HS-27A (cell line): ENCODE data around the gene HOXB5.

Source experiments
- DNase-seq: peaks from one replicate; pipeline ENCODE4 v3.0.0-alpha.2; 2012; ENCODE audit warnings: low read depth, missing footprints

HOXB5 gene

DNA sequence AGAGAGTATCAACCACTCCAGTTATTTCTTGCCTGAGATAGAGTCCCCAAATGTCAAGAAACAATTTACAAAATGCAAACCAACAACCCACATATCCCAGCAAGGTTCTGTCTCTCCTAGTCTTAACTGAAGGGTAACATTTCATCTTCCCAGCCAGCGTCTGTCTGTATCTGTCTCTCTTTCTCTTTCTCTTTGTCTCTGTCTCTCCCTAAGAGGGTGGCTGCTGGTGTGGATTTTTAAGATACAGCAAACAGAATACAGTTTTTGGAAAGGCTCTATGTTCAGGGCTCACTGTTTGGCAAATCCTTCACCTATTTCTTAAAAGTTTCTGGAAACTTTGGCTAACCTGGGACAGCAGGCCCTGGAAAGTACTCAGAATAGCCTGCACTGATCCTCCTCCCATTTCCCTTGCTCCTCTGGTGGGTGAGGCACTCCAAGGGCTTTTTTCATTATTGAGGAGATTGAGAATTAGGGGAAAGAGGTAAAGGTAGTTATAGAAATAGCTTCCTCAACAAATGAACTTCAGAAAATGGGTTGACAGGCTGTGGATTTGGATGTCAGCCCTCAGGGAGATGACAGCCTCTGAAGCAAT lies 21.7 kb downstream of the HOXB5 start:
- DNase-seq, result no peak

DNA sequence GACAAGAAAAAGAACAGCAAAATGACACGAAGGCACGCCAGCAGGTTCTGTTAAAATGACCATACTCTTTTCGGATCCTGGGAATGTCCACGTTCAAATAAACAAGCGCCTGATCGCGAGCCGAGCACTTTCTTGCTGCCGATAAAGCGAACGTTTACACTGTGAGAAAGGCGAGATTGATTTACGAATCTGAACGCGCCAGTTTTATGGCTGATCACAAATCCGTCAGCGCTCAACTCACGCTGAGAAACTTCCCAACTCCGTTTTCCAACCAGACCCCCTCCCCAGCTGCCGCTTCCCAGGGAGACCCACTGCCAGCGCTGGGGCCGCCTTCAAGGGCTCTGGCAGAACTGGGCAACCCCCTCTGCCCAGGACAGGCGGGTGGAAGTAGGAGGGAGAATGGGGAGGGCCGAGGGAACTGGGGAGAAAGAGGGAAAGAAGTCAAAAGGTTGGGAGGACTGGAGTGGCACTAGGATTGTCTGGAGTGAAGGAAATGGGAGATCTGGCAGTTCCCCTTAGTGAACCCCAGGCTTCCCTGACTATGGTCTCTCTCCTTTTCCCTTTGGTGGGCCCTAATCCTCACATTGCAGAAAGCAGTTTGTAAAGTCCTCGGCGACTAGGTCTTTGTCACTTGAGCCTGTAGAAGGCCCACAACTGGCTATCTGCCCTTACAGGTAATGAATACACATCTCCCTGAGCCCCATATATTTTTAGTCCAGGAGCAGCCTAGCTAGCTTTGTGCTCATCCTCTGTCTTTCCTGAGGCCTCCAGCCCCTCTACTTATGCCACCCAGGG lies 22.4 kb downstream of the HOXB5 start:
- no peak for DNase-seq

DNA sequence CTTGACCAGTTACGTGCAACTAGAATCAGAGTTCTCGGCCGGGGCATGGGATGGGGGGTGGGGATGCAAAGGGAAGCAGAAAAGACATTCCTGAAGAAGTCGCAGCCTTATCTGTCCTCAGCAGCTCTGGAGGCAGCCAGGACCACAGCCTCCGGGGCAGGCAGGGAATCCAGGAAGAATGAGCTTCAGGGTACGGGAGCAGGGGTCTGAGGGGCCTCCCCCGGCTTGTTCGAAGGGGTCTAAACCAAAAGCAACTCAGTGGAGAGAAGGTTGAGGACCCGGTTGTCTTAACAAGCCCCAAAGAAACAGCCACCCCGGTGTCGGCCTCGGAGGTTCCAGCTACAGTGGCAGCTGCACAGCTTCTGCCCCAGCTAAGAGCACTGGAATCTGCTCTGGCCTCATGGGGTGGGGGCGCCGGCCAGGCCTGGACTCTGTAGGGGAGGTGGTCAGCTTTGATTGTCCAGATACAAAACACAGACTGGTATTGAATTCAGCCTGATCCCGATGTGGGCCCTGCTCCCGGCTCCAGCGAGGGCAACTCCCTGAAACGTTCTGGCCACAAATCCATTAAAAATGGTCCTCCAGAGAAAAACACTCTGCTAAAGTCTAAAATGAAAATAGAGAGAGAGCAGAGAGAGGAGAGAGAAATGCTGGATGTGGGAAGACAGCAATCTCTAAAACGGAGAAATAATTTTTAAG lies 23.1 kb downstream of the HOXB5 start:
- DNase-seq, result no peak

DNA sequence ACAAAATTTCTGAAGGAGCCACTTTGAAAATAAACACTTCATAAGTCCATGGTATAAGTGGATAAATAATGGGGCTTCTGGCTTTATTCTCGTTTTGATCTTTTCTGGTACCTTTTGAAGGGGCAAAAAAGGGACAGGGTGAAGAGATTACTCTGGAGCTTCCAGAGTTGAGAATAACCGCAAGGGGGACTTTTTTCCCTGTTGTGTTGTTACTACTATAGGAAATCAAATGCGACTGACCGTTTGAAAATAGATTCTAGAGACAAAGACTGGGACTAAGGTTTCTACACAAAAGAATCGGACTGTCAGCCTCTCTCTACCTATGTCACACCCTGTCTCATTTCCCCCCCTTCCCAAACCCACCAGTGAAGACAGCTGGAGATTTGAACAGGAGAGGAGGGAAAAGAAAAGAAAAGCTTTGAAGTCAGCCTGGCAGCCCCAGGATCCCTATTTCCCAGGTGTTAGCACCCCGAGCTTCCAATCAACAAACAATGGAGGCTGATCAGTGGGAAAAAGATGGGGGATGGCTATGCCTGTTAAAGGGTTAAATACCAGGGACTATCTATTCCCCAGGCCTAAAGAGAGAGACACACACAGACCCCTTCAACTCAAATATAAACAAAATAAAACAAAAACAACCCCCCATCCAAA lies 23.8 kb downstream of the HOXB5 start:
- no peak for DNase-seq

DNA sequence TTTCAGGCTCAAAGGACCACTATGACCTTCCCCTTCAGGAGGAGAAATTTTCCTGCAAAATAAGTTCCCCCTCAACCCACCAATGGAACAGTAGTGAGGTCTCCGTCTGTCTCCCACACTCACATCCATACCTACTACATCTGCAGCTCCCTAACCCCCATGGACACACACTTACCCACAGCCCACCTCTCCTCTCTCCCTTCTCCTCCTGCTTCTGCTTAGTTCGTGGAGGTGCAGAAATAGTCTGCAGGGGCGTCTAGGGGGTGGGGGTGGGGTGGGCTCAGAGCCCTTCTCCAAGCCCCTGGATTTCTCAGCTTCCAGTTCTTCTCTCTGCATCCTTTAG lies 24.4 kb downstream of the HOXB5 start:
- DNase-seq, result no peak

DNA sequence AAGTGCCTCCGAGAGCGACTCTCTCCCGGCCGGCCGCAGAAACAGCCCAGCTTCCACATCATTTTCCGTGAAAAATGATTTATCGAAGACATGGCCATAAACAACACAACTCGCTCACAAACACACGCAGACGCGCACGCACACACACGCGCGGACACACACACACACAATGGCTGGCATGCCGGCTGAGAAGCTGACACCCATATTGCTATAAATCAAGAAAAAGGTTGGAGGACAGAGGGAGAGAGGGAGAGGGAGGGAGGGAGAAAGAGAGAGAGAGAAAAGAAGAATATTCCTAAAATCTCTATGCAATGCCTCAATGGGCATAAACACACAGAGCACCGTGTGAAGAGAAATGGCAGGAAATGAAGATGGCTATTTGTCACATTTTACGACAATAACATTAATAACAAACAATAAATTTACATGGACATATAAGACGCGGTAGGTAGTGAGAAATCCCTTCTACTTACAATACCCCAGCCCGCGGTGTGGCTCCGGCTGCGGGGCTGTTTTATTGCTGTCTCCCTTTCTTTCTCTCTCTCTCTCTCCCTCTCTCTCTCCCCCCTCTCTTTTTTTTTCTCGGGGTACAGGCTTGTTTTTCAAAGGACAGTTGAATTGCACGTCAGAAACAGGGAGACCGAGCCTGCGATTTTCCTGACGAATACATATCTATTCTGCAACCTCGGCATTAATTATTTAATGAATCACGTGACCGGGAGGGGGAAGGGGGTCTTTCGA lies 24.9 kb downstream of the HOXB5 start:
- DNase-seq, result no peak

DNA sequence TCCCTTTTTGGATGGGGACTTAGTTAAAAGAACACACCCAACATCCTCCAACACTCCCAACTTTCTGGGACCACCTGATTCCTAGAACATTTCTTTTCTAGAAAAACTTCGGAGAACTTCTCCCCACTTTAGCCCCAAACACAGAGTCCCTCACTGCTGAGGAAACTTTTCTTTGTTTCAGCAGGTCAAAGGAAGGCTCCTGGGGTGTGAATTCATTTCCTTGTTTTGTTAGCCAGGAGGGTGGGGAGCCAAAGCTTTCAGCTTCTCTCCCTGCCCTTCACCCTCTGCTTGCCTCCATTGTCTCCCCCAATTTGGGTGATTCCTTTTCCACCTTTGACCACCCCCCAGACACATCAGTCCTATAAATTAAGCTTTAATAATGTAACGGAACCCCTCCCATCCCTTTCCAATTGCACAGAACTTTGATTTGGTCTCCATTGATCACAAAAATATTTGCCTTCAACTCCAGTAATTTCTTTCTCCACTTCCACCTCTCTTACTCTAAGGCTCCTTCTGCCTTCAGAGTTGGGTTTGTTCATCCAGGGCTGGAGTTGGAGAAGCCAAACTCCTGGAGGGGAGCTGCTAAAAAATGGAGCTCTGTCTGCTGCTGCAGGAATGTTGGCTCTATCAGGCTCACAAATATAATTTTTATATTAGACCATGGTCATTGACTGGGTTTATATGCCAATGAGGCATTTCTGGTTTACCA lies 25.8 kb downstream of the HOXB5 start:
- DNase-seq, result no peak

DNA sequence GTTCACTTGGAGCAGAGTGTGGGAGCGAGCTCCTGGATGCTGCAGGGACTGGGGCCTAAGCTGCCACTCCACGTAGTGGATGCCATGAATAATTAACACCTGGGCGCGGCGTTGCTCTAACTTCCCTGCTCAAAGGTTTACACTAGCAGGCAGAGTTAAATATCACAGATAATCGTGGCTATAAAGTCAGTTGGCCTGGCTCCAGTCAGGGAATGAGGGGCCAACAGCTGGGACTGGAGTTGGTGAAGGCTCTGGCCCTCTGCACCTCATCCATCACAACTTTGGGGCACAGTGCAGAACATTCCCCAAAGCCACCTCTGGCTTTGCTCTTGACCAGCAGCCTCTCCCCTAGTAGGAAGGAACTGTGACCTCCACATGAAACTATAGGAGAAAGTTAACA lies 26.4 kb downstream of the HOXB5 start:
- DNase-seq, result no peak

DNA sequence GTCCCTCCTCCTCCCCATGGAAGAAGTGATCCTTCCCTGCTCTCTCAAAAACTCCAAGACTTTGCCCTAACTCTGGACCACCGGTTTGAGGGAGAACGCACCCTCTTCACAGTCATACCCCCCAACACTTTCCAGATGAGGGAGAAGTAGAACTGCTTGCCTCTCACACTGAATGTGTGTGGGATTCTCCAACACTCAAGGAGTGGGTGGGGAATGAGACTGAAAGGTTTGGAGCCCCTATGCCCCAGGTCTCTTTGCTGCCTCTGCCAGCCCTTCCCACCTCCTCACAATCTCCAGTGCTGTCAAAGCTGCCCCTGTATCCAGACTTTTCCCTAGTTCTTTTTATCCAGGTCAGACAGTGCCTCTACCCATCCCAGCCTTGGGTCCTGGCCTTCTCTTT lies 26.9 kb downstream of the HOXB5 start:
- no peak for DNase-seq

DNA sequence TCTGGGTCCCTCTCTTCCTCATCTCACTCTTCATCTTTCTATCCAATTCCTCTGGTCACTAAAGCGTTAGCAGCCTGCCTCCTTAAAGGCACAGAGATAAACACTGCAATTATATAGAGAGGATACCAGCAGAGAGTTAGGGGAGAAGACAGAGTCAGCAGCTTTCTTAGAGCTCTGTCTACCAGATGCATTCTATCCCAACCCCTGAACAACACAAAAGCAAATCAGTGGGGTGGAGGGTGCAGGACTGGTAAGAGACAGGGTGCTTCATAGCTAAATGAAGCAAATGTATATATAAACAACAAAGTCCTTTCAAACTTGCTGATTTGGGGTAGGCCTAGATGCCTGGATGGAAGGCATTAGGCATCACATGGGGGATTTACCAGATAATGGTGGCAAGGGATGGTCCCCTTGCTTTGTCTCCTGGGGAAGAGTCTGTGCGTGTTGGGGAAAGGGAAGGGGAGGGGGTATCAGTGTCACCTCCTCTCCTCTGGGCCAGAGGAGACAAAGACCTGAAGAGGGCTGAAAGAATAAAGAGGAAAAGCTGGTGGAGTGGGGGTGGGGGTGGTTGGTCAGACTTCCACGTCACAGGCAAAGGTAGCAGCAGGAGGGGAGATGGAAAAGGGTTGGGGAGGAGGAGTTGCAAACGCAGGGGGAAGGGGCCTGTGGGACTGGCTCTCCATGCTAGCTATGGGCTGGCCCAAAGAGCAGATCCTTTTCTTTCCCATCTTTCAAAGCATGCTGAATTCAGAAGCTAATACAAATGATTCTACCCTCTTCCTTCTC lies 27.5 kb downstream of the HOXB5 start:
- DNase-seq, result no peak

DNA sequence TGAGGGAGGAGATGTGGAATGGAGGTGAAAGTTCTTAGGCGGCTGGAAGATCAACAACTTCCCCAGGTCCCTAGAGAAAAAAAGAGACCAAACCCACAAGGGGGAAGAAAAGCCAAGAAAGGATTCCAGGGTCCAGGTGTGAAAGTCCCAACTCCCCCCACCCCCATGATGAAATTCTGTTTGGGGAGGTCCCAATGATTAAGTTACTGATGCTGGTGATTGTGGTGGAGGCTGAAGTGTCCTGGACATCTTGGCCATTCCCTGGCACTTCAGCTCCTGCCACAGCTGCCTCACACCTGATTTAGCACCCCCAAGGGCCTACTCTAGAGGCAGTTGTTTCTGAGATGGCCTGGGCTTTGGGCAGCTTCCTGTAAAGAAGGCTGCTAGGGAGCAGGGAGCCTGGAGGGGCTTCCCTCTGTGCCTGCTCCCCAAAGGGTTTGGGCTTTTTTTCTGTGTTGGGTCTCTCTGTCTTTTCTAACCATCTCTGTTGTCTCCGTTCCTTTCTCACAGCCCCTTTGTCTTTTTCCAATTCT lies 28.5 kb downstream of the HOXB5 start:
- DNase-seq, result no peak

DNA sequence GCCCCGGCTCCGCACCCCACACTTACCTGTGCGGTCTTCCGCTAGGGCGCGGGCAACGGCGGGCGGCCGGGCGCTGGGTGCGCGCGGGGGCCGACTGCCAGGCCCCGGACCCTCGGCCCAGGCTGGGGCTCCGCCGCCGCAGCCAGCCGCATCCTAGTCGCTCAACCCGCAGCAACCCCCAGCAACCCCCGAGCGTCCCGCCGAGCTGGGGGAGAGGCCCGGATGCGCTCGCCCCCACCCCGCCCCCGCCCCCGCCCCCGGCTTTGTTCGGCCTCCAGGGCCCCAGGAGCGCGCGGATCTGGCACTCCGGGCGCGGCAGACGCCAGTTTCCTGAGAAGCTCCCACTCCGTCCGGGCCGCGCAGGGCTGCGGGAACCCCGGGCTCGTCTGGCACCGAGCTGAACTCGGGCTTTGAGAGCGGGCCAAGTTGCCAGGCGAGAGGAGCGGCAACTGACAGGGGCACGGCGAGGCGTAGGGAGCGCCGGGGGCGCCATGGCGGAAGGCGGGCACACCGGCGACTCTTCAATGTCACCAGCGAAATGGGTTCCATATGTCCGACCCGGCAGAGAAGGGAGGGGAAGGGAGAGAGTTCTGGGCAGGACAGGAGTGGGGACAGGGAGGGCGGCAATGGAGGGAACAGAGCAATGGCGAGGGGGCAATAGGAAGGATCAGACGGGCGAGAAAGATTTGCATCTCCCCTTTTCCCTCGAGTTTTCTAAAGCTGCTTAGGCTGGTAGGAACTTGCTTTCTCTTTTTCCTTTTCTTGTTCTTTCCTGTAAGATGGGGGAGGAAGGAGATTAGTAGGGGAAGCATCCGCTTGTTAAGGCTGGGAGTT lies 29.2 kb downstream of the HOXB5 start:
- no peak for DNase-seq

DNA sequence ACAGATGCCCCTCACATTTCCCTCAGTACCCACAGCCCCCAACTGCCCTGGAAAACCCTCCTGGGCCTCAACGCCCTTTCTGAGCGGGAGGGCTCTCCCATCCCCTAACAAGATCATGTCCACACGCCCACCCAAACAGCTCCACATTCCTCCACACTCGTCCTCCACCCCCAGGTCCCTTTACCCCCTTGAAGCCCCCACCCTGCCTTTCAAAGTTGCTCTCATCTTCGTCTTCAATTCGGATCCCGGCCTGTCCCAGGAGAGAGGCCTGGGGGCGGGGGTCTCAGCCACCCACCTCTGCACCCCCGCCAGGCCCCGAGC lies 29.8 kb downstream of the HOXB5 start:
- no peak for DNase-seq

DNA sequence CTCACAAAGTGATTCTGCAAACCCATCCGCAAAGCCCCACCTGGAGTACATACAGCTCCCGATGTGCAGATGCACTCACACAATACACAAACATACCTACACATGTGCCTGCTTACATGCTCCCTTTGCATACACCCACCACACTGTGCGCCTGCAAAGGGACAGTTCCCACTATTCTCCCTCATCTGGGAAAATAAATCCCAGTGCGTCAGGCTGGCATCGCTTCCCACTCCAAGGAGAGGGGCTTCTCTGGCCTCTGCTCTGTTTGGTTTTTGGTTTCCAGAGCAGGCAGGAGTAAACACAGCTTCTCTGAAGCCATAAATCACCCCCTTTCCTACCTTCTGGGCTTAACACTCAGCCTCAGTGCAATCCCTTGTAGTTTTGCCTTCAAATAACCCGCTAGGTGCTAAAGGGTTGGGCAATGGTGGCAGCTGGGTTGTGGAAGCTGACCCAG lies 30.2 kb downstream of the HOXB5 start:
- no peak for DNase-seq

DNA sequence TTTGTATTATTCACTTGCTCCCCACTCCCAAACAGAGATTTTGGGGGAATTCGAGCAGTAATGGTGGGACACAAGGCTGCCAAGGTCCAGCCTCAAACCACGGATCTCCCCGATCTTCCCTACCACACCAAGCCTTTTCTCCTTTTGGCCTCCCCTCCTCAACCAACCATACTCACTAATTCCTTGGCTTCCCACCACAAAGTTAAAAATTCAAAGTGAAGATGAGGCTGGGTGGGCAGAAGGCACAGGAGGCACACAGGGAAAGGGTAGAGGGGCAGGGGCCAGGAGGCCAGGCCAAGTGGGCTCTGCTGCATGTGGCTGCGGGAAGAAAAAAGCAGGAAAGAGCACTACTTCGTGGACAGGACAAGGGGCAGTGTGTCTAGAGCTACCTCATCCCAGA lies 30.6 kb downstream of the HOXB5 start:
- DNase-seq, result no peak

DNA sequence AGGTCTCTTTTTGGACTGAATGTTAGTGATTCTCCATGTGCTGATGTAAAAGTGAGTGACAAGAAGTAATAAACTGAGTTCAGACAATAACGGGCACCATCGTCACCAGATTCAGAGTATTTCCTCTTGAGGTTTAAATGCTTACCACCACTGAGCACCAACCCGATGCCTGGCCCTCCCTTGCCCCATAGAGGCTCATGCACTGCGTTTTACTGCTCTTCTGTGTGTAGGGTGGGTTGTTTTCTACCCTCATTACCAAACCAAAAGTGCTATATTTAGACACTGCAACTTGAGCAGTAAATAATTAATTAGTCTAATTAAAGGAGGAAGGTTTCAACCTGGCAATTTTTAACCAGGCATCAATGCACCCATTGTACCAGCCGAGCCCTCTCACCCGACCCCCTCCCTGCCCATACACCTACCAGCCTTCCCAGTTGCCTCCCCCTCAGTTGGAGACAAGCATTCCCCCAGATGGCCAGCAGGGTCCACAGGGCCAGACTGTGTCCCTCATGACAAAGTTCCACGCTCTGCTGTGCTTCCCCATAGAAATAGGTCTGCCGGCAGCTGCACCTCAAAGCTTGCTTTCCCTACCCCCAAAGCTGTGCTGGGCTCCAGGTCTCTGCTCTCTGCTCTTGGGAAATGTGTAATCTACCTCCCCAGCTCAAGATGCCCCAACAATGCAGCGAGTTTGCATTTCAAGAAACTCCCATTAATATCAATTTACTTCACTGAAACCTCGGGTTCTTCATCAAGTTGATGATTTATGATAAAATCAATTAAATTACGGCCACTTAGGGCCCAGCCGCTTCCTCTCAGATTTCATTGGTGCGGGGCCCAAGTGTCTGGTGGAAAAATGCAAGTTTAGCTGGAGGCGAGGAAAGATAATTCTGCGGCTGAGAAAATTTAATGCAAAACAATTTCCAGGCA lies 31.4 kb downstream of the HOXB5 start:
- no peak for DNase-seq

DNA sequence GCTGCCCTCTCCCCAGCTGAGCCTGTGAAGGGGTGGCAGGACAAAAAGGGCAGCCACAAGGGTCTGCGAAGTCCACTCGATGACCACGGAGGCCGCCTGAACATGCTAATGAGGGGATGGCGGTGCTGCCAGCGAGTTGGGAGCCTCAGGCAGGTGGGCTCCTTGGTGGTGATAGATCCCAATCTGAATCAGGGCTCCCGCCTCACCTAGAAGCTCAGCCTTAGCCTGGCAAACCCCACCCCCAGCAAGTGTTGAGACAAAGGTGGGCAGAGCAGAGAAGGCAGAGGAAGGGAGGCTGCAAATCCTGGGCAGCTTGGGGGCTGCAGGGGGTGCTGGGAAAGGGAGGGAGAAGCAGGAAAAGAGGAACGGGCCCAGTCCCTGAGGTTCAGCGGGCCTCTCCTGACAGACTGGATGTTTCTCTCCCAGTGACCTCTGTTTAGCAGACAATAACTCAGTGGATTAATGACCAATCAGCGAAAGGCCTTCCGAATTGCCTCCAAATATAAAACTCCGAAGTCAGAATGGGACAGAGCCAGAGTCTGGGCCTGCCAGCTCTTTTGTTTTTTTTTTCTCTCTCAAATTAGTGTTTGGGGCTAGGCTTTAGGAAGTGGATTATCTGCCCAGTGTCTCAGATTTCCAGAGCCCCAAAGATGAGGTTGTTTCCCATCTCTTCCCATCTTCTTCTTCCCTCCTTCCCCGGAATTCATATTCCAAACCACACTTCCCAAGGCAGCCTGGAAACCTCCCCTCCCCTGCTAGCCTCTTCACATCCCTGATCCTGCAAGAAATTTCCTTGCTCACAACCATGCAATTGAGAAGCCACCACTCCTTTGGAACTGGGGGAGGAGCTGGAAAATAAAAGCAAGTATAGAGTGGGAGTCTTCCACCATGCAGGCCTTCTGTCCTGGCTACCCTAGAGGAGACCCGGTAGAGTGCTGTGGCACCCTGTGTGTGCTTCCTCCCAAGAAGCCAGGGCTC lies 33.5 kb downstream of the HOXB5 start:
- DNase-seq, result no peak
